Caki2 (cell line): Measurements from ENCODE around the gene ZNF236. TPM values are rescaled to one million over a fixed set of nuclear protein-coding genes. Genes with fewer than 3 reads are reported as not detected.
"Not testable (repeated sequence)": the region's sequence is repeated elsewhere in the genome, so short reads cannot be mapped to it uniquely, and the experiment has no call there.

Source experiments
- DNase-seq: peaks from one replicate; pipeline ENCODE4 v3.0.0-alpha.2; 2015; ENCODE audit warnings: low read depth
- in situ Hi-C: cut with HindIII; loops from 2 replicates; pipeline ENCODE4 v1.10.0; 2016; ENCODE audit warnings: low sequenced_read_pairs, low pct_unique_long_range_greater_than_20kb, mixed read lengths
- total RNA-seq: library from RNA; depleted of rRNA; stranded (reverse); fragments of >200 nt; shearing (Covaris generic); gene quantifications from 2 replicates; pipeline ENCODE4 v1.2.3, GENCODE V29; 2014; ENCODE audit warnings: low replicate concordance

ZNF236 gene
- total RNA-seq, 1 experiment from 2014 or later = 6.4 TPM

DNA sequence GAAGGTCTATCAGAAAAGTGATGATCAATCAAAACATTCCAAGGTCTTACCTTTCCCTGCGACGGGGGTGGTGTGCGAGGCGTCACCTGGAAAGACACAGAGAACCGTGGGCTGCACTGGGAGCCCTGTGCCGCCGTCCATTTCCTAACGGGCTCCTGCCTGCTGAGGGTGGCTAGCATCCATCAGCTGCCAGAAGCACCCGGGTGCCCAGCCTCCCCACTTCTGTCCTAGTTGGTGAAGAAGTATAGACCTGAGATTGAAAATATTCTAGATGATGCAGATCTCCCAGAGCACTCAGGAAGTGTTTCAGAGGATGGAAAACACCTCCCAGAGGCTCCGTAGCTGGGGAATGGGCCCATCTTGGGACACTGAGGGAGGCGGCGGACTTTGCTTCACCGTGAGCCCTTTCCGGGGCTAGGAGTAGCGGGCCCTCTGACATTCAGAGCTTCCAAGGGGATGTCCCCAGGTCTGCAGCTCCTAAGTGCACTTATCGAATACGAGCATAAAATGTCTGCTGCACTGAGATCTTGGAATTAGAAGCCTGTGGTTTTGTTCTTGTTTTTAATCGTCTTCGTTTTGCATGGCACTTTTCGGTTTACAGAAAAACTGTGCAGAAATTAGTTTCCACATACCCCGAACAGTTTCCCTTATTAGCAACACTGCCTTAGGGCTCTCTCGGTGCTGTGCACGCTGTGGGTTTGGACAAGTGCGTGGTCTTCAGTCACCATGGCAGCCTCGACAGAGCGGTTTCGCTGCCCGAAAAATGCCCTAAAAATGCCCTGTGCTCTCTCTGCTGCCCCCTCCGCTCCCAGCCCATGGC, 166.7 kb downstream of the ZNF236 start:
- in situ Hi-C loops = no loop called here
- DNase-seq = no peak

DNA sequence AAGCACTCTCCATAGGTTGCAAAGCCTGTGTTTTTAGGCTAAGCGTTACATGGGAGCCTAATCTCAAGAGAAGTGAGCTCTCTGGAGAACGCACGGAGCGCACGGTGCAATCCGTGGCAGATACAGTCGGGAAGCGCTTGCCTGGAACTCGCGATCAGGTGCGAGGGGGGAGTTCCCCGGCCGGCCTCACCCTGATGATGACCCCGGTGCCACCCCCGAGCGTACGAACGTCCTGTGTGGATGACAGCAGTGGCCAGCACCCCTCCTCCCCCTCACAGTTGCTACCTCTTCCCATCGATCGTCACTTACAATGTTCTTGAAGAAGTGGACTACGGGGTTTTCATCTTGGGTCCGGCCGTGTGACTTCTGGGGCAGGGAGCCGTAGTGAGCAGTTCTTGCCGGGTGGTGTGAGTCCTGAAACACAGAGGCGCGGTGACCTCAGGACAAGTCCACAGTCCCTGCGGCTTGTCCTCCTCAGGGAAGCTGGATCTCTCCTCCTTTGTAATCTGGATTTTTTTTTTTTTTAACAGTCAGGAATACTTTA, 167.4 kb downstream of the ZNF236 start:
- DNase-seq = no peak
- in situ Hi-C loops = no loop called here

DNA sequence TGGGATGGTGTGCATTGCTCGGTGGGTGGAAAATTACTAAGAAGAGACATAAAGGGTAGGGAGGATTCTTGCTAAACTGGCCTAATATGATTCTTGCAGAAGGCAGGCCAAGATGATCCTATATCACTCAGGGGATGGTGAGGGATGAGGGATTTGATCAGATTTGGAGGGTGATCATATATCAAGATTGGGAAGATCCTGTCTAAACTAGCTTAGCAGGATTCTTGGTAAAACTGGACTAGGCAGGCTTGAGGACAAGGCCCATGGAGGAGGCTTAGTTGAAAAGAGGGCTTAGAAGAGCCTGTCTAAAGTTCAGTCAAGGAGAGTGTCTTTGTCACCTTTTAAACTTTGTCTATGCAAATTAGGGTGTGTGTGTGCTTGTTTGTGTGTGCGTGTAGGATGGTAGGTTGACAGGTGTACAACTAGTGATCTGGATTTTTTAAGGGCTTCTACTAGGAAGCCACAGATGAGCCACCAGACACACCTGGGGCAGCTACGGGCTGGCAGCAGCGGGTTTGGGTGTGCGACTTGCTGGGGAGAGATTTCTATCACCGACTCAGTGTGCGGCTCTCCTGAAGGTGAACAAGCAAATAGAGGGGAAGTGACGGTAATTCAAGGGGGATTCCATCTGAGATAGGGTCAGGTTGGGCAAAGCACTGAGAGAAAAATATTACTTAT, 168.1 kb downstream of the ZNF236 start:
- in situ Hi-C loops, DNase-seq: not testable (repeated sequence)

DNA sequence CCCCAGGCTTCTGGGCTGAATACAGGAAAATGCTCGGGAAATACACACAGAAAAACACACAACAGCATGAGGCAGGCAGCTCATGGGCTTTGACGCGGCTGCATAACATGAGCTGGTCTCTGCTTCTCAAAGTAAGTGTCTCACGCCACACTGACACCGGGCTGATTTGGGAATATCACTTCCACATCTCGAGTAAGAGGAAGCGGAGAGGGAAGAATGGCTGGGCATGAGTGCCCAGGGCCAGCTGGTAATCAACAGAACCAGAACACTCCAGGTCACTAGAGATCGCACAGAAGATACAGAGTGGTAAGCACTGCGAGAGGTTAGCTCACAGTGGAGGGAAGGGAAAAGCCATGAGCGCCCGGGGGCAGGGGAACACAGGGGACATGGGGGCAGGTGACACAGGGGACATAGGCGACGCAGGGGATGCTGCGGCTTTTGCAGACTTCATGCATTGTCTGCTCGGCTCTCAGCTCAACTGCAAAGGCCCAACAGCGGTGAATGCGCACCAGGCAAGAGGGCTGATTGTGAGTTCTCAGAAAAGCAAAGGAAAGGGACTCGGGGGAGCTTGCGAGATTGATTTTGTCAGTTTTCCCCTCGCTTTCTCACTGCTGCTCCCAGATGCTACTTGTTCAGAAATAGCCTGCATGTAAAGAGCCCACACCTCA, 168.8 kb downstream of the ZNF236 start:
- in situ Hi-C loops = no loop called here
- DNase-seq = no peak

DNA sequence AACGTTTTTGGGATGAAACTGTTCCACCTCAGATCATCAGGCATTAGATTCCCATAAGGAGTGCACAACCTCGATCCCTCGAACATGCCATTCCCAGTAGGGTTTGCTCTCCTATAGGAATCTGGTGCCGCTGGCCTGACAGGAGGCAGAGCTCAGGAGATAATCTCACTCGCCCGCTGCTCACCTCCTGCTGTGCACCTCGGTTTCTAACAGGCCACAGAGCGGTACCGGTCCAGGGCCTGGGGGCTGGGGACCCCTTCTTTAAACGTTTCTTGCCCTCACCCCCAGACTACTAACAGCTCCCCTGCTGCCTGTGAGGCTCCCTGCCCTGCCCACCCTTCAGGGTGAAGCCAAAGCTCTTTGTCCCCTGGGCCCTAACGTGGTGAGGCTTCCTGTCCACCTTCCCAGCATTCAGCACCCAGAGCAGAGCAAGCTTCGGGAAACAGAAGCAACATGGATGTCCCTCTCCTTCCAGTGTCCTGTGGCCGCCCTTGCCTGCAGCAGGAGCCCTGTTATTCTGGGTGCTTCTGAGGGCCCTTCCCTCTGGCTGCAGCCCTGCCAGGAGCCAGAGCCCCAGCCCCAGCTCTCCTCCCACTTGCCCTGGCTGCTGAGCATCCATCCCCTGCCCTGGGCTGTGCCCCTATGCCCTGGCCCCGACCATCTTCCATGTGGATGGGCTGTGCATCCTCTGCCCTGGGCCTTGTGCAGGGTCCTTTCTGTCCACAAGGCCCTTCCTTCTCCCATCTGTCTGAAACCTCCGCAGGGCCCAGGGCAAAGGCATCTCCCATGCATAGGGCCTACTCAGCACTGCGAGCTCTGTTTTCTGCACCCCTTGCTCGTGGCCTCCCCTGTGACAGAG, 170.1 kb downstream of the ZNF236 start:
- no peak for DNase-seq
- in situ Hi-C loops = no loop called here

DNA sequence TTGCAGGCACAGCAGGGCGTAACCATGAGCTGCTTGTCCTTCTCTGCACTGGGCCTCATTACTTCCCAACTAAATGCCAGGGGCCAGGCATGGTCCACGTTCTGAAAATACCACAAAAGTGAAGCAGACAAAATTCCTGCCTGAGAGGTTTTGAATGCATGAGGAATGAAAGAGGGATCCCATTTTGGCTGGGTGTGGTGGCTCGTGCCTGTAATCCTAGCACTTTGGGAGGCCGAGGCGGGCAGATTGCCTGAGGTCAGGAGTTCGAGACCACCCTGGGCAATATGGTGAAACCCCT, 170.7 kb downstream of the ZNF236 start:
- no peak for DNase-seq
- in situ Hi-C loops = no loop called here

DNA sequence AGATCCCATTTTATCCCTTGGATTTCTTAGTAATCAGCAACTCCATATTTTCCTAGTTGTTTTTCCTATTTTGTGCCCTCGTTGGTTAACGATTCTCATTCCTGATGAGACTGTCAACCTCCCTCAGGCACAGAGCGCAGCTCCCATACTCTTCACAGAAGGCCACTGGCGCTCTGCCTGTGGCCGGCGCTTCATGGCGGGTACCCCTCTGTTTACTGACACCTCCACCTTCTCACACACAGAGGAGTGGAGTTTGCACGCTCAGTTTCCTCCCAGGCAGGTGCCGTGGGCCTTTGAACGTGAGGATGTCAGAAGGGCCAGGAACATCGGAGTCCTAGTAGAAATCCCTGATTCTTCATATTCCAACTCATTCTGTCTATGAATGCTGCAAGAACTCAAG, 171.2 kb downstream of the ZNF236 start:
- no peak for DNase-seq
- in situ Hi-C loops = no loop called here

DNA sequence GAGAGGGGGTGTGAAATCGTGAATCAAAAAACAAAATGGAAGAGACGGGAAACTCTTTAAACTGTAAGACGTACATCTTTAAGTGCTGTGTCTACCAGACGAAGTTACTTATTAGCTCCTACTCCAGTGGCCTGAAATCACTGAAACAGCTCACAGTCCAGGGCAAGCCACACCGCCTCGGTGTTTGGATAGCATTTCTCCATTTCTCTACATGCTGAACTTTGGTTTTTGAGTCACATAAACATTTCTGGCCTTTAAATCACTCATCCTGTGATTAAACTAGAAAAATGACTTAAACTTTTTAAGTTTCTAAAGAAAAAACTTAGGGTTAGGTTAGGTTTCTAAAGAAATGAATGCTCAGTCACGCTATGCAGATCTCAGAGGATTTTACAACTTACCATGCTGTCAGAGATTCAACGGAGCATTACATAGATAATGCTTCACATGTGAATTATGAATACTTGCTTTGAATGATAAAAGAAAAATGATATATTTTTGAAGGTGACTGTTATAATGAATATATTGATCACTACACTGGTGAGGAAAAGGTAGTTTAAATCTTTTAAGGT, 171.8 kb downstream of the ZNF236 start:
- in situ Hi-C loops = no loop called here
- DNase-seq = no peak

DNA sequence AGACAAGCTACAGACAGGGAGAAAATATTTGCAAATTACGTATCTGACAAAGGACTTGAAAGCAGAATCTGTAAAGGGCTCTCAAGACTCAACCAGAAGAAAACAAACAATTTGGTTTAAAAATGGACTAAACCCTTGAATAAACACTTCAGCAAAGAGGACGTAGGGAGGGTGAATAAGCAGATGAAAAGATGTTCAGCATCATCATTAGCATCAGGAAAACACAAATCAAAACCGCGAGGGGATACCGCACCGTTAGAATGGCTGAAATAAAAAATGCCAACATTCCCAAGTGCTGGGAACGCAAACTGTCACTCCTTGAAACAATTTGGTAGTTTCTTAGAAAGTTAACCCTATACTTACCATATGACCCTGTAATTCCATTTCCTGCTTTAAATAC, 173.5 kb downstream of the ZNF236 start:
- in situ Hi-C loops = no loop called here

DNA sequence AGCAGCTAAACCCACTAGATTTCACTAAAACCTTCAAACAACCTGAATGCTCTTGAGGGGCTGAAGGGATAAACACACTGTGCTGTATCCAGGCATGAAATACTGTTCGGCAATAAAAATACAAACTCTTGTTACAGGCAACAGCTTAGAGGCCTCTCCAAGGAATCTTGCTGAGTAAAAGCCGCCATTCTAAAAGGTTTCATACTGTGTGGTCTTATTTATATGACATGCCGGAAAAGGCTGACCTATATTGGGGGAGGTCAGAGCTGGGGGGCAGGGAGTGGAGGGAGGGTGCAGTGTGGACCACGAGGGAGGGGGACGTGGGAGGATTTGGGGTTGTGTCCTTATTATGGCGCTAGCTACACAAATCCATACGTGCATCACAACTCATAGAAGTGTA, 174.1 kb downstream of the ZNF236 start:
- DNase-seq = no peak
- in situ Hi-C loops = no loop called here

More for the DNA sequence above, 173.5 kb downstream of the ZNF236 start:
- DNase-seq = no peak

DNA sequence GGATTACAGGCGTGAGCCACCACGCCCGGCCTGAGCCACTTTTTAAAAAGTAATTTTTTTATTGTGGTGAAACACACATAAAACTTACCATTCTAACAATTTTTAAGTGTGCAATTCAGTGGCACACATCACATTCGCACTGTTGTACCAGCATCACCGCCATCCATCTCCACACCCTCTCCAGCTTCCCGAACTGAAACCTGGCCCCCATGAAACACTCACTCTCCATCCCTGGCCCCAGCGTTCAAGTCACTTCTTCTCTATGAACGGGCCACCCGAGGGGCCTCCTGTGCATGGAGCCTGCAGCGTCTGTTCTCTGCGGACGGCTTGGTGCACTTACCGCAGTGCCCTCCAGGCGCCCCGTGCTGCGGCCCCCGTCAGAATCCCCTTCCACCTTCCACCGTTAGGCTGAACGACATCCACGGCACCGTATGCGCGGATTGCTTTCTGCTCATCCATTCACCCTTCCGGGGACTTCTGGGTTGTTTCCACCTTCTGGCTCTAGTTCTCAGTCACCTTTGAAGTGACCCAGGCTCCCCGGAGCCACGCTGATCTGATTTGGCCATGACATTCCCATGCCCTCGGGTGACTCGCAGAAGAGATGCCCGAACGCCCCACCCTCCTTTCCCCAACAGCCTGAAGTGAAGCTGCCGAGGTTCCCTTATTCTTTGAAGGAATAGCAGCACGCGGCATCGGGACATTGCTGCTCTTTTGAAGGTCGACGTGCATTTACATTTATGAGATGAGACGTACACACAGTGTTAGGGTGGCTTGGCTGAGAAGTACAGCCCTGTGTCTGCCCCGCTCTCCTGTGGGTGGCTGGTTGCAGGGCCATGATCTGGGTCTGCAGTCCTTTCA, 175.8 kb downstream of the ZNF236 start:
- no peak for DNase-seq
- in situ Hi-C loops = no loop called here

DNA sequence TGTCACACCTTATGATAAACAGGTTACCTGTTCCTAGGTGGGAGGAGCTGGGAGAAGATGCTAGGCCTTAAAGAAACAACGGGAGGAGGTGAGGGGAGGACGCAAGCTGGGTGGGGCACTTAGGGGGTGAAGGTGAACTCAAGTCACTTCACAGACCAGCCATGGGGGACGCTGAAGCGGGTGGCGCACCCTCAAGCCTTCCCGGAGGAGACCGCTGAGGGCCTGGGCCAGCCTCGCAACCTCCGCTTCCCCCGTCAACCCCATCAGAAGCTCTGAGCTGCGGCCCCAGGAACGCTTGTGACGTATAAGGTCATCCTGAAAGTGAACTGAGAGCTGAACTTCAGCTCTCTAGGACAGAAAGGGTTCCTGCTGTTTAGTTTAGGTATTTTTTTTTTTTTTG, 176.7 kb downstream of the ZNF236 start:
- in situ Hi-C loops = no loop called here
- DNase-seq = no peak

DNA sequence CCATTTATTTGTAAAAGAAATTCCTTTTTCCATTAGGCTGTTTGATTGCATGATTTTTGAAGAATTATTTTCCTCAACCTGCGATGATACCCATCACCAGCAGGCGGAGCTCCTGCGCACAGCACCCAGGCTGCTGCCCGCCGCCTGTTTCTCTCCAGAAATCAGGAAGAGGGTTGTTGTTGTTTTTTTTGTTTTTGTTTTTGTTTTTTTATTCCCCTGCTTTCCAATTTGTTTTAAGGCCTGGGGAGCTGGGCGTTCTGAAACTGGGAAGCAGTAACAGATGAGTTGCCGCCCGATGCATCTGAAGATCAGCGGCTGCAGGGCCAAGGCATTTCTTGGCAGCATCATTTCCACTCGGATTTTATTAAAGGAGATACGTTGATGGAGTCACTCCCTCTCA, 178.2 kb downstream of the ZNF236 start:
- in situ Hi-C loops = no loop called here
- DNase-seq = peak; percentile 15

DNA sequence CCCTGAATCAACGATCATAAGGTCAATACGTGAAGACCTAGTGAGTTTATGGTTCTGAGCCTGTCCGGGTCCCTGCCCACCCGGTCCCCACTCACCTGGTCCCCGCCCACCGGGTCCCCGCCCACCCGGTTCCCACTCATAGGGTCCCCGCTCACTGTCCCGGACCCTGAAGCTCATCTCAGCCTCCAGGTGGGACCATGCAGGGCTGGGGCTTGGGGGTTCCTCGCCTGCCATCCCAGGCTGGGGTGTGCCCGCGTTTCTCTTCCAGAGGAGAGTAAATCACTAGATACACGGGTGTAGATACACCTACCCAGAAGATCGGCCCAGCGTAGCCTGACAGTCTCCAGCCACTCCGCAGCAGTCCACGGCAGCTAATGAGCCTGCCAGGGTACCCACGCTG, 178.7 kb downstream of the ZNF236 start:
- in situ Hi-C loops = no loop called here
- DNase-seq = no peak

DNA sequence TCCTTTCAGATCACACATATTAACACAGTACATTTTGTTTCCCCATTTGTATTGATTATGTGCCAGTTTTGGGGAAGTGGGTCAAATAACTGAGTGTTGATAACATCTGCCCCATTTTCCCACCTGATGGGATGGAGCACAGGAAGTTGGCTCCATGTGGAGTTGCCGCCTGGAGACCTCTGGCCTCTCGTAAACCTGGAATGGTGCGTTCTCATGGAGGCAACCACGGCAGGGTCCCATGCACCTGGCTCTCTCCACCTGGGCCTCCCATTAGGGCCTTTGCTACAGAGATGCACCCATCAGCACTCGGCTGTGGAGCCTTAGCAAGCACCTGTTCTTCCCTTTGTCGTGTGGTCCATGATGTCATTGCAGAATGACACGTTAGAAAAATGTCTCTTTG, 179.6 kb downstream of the ZNF236 start:
- in situ Hi-C loops = no loop called here
- no peak for DNase-seq

DNA sequence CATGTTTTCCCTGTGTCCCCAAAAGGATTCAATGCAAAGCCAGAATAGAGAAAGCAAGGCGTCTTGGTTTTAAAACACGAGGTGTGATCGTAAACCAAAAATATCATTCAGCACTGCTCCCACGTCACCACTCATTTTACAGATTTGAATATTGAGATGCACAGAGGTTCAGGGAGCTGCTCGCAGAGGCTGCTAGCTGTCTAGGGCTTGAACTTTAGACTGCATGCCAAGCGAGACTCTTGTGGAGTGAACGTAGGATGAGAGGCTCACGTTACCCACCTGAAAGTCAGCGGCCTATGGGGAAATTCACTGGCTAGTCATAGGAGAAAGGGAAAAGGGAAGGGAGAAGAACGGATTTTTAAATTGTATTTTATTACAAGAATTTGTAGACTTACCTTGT, 180.1 kb downstream of the ZNF236 start:
- in situ Hi-C loops = no loop called here
- no peak for DNase-seq

DNA sequence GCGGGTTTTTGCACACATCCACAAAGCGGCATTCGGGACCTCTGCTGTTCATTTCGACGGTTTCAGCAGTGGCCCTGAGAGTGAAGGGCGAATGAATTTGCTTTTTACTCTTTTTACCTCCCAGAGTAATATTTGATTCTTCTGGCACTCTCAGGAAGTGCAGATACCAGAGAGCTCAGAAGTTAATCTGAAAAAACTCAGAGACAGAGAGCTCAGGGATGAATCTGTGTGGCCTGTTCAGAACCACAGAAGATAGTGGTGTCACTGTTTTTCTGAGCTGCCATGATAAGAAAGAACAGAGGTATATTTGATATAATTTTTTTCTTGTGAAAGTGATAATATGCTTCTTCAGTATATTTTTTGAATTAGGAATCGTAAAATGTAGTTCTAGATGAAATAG, 181.0 kb downstream of the ZNF236 start:
- in situ Hi-C loops = no loop called here
- no peak for DNase-seq
